GM19395 (cell line): ENCODE results near the gene THBD.

ENCODE experiments used
- ATAC-seq: cut with Tn5 transposase; IDR thresholded peaks from one replicate; pipeline ENCODE4 v1.9.1; 2021; ENCODE audit warnings: mild to moderate bottlenecking, moderate library complexity; ENCODE audit not compliant: unreplicated experiment

The THBD gene

GRCh38 chr20:23062632-23063031 is 13.2 kb upstream of the THBD start:
- no peak for ATAC-seq

DNA sequence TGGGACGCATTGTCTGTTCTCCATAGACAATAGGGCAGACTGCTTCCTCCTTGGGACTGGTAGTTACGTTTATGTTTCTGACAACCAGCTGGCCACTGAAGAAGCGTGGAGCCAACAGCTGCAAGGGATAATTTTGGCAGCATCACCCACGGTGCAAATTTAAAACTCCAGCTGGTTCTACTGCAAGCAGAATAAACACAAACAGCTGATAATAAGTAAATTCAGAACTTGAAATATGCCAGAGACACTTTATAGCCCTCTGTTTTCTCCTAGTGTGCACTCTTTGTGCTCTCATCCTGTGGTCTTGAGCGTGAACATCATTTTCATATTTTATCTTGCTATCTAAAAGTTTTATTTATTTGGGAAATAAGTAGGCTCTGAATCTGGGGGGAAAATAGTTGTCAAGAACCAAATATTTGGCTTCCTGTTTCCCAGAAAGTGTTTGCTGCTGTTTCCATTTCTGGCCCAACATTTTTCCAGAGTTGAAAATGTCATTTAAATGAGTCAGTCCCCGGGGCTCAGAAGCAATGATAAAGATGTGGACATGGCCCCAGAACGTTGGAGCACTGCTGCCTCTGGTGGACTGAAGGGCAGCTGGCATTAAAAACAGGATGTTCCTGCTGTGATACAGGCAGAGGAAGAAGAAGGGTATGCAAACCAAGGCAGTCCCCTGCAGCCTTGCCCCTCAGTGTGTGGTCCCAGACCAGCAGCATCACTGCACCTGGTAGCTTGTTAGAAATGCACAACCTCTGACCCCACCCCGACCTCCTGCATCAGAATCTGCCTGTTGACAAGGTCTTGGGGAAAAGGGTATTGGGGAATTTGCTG is 12.5 kb upstream of the THBD start:
- ATAC-seq, result no peak

- no peak for ATAC-seq
Measured at GRCh38 chr20:23061262-23061661, 11.8 kb upstream of the THBD start.

DNA sequence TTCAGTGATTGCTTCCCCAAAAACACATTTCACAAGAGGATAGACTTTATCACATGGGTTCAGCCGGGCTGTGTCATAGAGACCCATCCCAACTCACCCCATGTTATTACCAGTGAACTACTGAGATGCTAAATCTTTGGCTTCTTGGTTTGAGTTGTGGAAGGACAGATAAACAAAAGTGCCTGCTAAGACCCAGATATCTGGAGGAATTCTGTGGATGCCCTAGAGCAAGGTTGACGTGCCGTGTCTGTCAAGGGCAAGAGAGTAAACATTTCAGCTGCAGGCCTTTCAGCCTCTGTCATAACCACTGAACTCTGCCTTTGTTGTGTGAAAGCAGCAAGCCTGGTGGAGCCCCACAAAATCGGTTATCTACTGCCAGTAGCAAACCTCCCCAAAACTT is 11.2 kb upstream of the THBD start:
- ATAC-seq, result no peak

DNA sequence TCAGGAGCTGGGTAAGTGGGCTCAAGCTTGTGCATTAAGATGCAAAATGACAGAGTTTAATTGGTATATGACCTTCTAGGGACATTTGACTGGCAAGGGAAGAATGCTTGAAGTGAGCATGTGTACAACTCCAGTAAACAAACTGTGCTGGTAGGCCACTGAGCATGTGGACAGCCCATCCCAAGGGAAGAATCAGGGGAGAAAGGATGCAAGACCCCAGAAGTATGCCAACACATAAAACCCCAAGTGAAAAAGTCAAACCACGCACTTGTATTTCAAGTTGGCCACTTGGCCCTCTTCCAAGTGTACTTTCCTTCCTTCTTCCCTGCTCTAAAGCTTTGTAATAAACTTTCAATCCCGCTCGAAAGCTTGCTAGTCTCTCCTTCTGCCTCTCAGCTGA is 10.4 kb upstream of the THBD start:
- no peak for ATAC-seq

- ATAC-seq, result no peak
Measured at GRCh38 chr20:23059001-23059400, 9.5 kb upstream of the THBD start.

DNA sequence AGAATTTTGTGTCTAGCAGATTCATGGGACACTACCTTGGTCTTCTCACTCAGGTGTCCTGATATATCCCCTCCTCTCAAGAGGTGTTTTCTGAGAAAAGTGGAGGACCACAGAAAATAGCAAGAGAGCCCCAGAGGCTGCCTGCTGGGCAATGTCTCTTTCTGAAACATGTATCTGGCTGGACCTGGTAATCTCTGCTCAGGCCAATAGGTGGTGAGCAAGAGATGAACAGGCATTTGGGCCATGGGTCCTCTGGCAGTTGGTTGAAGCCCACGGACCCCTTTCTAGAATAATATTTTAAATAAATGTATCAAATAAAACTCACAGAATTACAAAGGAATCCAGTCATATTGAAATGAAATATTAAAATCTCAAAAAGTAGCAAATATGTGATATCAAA is 8.8 kb upstream of the THBD start:
- no peak for ATAC-seq

DNA sequence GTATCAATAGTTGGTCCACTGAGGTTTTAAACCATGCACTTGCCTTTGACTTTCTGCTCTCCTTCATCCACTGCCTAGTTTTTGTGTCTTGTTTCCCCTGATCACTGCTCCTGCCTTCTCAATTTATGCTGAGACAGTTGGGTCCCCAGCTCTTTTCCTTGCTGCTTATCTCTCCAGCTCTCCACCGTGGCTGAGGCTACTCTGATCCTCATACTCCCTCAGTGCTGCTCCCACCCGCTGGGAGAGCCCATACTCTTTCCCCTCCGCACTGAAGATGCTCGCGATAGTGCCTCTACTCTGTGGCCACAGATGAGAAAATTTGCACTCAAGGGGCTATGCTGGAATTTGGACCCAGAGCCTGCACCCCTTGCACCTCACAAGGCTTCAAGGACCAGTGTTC is 3.4 kb upstream of the THBD start:
- ATAC-seq, result no peak

GRCh38 chr20:23050847-23051627 is 1.6 kb upstream of the THBD start:
- ATAC-seq, result no peak

DNA sequence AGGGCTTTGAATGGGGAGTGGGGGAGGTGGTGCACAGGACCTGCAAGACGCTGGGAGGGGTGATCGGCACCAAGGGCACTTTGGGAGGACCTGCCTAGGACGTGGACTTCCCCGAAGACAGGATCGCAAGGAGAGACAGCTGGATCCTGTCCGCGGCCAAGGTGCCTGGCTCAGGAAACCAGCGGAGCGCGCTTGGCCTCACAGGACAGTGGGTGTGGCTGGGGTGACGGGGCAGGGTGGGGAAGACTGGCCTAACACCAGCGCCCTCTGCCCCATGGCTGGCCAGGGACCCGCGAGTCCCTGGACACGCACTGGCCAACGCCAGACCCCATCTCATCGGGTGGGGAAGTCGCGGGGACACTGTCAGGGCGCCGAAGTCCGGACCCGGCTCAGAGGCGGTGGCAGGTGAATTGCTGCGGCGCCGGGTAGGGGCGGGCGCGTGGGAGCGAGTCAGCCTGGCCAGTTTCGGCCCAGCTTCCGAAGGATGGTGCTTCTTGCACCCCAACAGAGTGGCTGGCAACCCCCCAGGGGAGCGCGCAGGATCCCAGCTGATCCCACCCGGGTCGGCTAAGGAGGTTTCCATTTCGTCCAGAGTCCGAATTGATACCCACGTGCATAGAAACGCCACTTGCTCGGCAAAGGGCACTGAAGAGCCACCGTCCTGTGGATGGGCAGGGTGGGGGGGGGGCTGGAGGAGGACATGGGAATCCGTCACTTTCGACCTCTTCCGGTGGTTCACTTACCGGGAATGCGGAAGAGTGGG is 785 bp upstream of the THBD start:
- no peak for ATAC-seq

DNA sequence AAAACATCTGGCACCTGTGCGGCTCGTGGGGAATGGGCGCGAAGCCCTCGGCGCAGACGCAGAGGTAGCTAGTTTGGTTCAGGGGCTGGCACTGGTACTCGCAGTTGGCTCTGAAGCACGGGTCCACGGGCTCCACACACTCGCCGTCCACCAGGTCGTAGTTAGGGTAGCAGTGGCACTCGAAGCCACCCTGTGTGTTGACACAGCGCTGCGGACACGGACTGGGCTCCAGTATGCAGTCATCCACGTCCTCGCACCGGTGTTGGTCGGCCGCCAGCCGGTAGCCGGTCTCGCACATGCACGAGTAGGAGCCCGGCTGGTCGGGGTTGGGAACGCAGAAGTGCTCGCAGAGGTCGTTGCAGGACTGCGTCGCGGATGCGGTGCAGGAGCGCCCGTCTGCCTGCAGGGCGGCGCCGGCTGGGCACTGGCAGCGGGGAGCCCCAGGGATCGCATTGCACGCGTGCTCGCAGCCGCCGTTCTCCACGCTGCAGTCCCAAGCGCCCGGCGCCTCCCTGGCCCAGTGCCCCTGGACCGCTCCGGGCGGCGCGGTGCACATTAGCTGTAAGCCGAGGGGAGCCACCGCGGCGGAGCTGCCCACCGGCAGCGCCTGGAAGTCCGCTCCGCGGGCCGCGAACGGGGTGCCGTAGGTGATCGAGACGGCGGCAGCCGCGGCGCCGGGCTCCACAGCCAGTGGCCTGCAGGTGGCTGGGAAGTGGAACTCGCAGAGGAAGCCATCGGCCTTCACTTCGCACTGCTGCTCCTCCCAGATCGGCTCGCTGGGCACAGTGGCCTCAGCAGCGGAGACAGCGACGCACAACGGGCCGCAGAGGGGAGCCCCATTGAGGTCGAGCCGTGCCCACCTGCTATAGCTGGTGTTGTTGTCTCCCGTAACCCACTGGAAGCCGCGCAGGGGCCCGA is 930 bp downstream of the THBD start:
- ATAC-seq, result no peak

DNA sequence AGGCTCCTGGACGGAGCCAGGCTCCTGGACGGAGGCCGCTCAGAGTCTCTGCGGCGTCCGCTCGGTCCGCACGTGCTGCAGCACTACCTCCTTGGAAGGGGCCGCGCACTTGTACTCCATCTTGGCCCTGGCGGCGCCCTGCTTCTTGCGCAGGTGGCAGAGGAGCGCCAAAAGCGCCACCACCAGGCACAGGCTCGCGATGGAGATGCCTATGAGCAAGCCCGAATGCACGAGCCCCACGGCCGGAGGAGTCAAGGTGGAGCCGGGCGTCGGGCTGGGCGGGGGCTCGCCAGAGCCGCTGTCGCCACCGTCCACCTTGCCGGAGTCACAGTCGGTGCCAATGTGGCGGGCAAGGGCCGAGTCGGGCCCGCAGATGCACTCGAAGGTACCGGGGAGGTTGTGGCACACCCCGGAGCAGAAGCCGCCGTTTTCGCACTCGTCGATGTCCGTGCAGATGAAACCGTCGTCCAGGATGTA is 1.7 kb downstream of the THBD start:
- ATAC-seq, result no peak

- no peak for ATAC-seq
Measured at GRCh38 chr20:23047001-23047737, 2.3 kb downstream of the THBD start.

DNA sequence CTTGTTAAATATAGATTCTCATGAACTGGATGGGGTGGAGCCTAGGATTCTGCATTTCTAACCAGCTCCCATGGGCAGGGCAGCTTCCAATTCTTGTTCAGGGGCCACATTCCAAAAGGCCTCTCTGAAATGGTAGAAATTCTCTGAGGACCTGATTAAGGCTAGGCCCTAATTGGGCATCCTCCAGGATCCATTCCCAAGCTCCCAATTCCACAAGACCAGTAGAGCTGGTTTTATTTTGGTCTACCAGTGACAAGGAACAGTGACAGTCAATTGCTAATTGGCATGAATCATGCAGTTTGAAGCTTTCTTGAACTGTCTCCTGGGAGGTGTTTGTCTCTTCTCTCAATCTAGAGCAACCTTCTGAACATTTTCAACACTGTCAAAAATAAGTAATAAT is 3.0 kb downstream of the THBD start:
- ATAC-seq, result no peak

DNA sequence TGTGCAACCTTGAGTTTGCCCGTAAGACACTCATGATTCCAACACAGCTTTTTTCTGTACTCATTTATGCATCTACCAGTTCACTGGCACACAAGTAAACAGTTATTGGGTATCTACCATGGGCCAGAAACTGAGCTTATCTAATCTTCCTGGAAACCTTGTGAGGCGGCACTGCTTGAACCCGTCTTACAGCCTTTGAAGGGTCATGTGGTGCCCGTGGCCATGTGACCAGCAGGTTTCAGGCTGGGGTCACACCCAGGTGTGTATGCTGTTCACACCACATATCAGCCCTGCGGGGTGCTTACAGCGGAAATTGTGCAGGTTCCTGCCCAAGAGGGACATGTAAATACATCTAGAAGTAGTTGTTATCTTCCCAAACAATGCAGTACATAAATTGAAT is 6.1 kb downstream of the THBD start:
- ATAC-seq, result no peak

DNA sequence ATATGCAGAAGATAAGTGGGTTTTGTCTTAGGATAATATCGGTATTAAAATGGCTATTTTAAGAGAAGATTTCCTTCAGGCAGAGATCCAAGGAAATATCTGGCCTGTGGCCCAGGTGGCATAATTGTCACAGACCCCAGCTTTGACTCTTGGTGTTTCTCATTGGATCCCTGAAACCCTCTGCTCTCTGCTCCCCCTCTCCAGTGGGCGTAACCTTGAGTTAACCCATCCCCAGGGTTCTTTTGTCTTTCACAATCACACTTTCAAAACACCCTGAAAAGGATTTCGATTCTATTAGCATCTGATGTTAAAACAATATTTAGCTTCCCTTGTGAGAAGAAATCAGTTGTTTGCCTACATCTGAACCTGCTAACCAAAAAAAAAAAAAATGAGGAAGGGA is 7.2 kb downstream of the THBD start:
- ATAC-seq, result no peak

GRCh38 chr20:23039885-23040508 is 9.5 kb downstream of the THBD start:
- no peak for ATAC-seq

DNA sequence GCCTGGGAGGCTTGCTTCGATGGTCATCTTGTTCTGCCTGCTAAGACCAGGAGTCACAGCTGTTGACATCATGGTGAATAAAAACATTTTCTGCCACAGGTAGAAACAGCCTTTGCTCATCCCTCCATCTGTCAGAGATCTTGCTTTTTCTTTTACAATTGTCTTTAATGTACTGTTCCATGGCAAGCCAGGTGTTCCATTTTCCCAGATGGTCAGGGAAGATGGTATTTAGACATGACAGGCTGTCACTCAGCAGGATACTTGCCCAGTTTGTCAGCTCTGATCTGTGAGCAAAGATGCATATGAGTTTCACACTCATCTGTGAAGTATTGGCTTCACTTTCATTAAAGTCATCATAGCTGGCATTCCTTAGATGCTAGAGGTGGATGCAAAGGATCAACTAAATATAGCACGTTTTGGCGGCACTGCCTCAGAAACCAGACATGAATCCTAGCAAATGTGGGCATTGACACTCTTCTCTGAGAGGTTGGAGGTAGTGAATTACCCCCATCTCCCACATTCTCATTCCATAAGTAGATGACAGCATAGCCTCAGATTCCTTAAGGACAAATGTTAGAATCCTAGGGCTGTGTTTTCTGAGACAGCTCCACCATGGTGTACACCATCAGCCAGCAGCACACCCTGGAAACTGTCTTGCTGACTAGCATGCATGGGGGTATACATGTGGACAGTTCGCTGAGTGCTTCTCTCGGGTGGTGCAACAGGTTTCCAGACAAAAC is 10.2 kb downstream of the THBD start:
- ATAC-seq, result no peak
